GM21717 (cell line): ENCODE results near the gene B4GALT2.

Experiments
- ATAC-seq: cut with Tn5 transposase; IDR thresholded peaks from one replicate; pipeline ENCODE4 v1.9.1; 2021; ENCODE audit warnings: mild to moderate bottlenecking, moderate library complexity; ENCODE audit not compliant: unreplicated experiment

The B4GALT2 gene

GRCh38 chr1:43983253-43983899, 4.4 kb downstream of the B4GALT2 start:
- no peak for ATAC-seq

GRCh38 chr1:43984855-43985254, 5.8 kb downstream of the B4GALT2 start:
- no peak for ATAC-seq

GRCh38 chr1:43985984-43986595, 7.1 kb downstream of the B4GALT2 start:
- ATAC-seq = no peak

- ATAC-seq = no peak
Observed at GRCh38 chr1:43986712-43987111, 7.7 kb downstream of the B4GALT2 start.

GRCh38 chr1:43987159-43987902, 8.3 kb downstream of the B4GALT2 start:
- no peak for ATAC-seq

GRCh38 chr1:43990271-43991199, 11.5 kb downstream of the B4GALT2 start:
- ATAC-seq = no peak

- ATAC-seq = peak; percentile 4
Observed at GRCh38 chr1:43991200-43991475, 12.1 kb downstream of the B4GALT2 start.

GRCh38 chr1:43991476-43992231, 12.6 kb downstream of the B4GALT2 start, which contains the start of gene CCDC24:
TSS of gene CCDC24 (plus strand) at chr1:43991599. CDS start at chr1:43991879, 280 bp downstream.
- ATAC-seq = peak; percentile 55

GRCh38 chr1:43992232-43992995, 13.4 kb downstream of the B4GALT2 start:
- ATAC-seq = no peak

- no peak for ATAC-seq
Observed at GRCh38 chr1:43993206-43993914, 14.3 kb downstream of the B4GALT2 start.

- ATAC-seq = no peak
Observed at GRCh38 chr1:43994071-43994470, 15.1 kb downstream of the B4GALT2 start.

- ATAC-seq = no peak
Observed at GRCh38 chr1:43994794-43995790, 16.1 kb downstream of the B4GALT2 start.

GRCh38 chr1:43995984-43996732, 17.1 kb downstream of the B4GALT2 start:
- no peak for ATAC-seq

- ATAC-seq = no peak
Observed at GRCh38 chr1:43996733-43997115, 17.7 kb downstream of the B4GALT2 start.

- no peak for ATAC-seq
Observed at GRCh38 chr1:43997295-43997999, 18.4 kb downstream of the B4GALT2 start.

GRCh38 chr1:43998000-43998378, 19.0 kb downstream of the B4GALT2 start:
- no peak for ATAC-seq

- ATAC-seq = no peak
Observed at GRCh38 chr1:43999455-43999854, 20.4 kb downstream of the B4GALT2 start.
